ENCODE measurements around the gene CCDC15. TPM values are rescaled to one million over a fixed set of nuclear protein-coding genes. Genes with fewer than 3 reads are reported as not detected.

Gene CCDC15
- total RNA-seq, 1 donor from 2014 or later, result 3.3 TPM

DNA sequence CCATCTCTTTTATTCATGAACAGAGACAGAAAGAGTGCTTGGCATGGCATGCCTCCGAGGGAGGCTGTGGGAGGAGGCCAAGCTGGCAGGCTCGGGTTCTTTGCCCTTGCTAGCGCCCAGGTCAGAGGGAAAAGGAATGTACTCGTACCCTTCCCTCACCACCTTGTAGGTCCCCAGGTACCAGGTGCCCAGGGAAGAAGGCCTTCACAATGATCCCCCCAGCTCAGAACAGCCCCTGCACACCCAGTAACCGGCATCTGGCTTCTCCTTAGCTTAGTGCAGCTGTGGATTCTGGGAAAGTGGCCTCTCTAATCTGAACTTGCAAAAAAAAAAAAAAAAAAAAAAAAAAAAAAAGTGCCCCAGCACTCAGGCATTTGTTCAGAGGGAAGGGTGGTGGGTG, 33.6 kb upstream of the CCDC15 start:
- no peak for DNase-seq (ENCODE audit: low read depth)
- TF ChIP-seq, protein P1, sequence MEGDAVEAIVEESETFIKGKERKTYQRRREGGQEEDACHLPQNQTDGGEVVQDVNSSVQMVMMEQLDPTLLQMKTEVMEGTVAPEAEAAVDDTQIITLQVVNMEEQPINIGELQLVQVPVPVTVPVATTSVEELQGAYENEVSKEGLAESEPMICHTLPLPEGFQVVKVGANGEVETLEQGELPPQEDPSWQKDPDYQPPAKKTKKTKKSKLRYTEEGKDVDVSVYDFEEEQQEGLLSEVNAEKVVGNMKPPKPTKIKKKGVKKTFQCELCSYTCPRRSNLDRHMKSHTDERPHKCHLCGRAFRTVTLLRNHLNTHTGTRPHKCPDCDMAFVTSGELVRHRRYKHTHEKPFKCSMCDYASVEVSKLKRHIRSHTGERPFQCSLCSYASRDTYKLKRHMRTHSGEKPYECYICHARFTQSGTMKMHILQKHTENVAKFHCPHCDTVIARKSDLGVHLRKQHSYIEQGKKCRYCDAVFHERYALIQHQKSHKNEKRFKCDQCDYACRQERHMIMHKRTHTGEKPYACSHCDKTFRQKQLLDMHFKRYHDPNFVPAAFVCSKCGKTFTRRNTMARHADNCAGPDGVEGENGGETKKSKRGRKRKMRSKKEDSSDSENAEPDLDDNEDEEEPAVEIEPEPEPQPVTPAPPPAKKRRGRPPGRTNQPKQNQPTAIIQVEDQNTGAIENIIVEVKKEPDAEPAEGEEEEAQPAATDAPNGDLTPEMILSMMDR (conservative IDR thresholded peaks at IDR 0.05; ENCODE audit: low read depth, low read length), result no peak
- H3K4me3 ChIP-seq (ENCODE audit: low read depth, low read length), result peak overlapping the region; percentile 47

DNA sequence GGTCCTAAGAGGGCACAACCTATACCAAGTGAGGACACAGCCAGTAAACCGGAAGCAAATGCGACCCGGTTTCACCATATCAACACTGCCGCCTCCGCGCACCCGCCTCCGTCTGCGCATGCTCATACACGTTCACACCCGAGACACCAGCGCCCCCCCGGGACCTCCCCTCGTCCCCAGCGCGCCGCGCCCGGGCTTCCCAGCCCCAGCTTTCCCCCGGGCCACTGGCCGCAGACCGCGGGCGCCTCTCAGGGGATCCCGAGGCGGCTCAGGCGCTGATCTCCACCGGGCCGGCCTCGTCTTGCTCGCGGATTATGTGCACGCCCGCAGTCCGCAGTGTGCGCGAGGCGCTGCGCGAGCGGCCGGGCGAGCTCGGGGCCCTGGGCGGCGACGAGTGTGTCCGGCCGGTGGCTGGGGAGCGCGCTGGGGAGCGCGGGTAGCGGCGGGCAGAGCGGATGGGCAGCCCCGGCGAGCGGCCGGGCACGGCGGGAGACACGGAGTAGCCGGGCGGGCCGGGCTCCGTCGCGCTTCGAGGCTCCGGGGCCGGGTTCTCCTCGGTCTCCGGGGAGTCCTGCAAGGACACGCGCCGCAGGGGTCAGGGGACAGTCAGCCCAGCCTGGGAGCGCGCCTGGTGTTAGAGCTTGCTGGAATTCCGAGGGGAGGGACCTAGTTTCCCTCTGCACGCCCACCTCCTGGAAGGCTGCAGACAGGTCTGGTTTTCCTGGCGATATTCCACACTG, 33.0 kb upstream of the CCDC15 start:
- peak overlapping the region; percentile 47 for H3K4me3 ChIP-seq (ENCODE audit: low read depth, low read length)
- TF ChIP-seq, protein P1 (conservative IDR thresholded peaks at IDR 0.05; ENCODE audit: low read depth, low read length), result no peak
- DNase-seq (ENCODE audit: low read depth), result no peak

DNA sequence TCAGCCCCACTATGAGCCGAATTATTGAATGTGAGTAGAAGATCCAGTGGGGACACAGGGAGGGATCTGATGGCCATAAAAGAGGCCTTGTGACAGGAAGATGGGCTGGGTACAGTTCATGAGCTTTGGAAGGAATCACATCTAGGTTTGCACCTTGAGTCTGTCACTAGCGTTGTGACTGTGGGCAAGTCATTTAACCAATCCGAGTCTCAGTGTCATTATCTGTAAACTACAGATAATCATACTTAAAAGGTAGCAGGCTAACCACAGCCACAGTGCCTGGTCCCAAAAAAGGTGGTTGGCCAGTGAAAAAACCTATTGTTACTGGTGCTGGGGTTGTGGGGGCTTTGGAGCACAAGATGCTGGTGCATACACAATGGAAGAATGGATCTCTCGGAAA, 31.2 kb upstream of the CCDC15 start:
- no peak overlapping the region for H3K4me3 ChIP-seq (ENCODE audit: low read depth, low read length)
- TF ChIP-seq, protein P1 (conservative IDR thresholded peaks at IDR 0.05; ENCODE audit: low read depth, low read length), result no peak
- no peak for DNase-seq (ENCODE audit: low read depth)

DNA sequence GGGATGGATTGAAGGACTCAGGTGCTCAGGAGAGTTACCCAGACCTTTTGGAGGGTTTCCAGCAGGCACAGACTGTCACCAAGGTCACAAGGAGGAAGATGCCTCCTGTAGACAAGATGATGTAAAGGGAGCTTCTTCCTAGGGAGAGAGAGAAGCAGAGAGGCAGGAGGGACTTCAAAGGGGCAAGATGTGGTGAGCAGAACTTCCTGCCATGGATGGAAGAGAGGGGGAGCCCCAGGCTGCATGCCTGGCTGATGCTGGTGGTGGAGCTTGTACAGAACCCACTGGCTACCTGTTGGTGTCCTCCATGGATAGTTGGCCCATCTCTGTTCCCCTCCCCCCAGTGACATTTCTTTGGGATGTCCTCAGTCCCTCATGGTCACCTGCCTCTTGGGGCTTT, 30.7 kb upstream of the CCDC15 start:
- DNase-seq (ENCODE audit: low read depth), result no peak
- no peak overlapping the region for H3K4me3 ChIP-seq (ENCODE audit: low read depth, low read length)
- TF ChIP-seq, protein P1 (conservative IDR thresholded peaks at IDR 0.05; ENCODE audit: low read depth, low read length), result no peak

DNA sequence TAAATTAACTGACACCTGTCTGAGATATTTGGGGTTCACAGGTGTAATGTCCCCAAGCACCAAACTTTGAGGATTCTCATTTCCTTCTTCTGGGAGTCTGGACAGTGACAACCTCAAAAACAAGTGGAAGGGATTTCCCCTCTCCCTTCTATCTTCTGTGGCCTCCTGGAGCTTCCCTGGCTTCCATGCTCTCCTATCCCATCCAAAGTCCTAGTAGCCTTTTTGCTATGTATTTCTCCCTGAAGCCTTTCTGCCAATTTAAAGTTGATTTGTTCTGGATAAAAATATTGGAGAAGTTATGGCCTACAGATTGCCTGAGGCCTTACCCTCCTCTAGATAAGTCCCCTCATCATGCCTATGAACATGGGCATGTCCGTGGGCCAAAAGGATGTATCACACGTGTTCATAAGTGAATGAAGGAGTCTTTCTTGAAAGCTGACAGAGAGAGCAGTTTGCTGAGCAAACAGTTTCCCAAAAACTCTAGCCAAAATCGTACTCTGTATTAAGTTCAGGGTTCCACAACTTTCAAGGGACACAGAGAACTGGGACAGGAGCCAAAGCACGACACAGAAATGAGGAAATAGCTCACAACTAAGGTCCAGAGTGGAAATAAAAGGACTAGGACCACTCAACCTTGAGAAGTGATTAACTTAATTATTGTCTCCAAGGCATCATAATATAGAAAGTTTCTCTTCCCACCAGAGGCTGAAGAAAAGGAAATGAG, 24.9 kb upstream of the CCDC15 start:
- DNase-seq (ENCODE audit: low read depth), result no peak
- H3K4me3 ChIP-seq (ENCODE audit: low read depth, low read length), result no peak overlapping the region
- TF ChIP-seq, protein P1 (conservative IDR thresholded peaks at IDR 0.05; ENCODE audit: low read depth, low read length), result no peak

DNA sequence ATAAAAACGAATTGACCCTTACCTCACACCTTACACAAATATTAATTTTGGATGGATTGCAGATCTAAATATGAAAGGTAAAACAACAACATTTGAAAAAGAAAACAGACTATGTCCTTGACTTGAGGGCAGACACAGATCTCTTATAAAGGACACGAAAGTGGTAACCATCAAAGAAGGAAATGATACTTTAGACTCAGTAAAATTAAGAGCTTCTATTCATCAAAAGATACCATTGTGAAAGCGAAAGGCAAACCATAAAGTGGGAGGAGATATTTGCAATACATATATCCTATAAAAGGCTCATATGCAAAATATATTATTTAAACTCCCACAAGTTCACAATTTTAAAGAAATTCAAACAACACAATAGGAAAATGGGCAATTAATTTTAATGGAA, 23.2 kb upstream of the CCDC15 start:
- DNase-seq (ENCODE audit: low read depth), result no peak
- TF ChIP-seq, protein P1 (conservative IDR thresholded peaks at IDR 0.05; ENCODE audit: low read depth, low read length), result no peak
- no peak overlapping the region for H3K4me3 ChIP-seq (ENCODE audit: low read depth, low read length)

Data from epithelial cell of proximal tubule (primary cell).